Hematopoietic multipotent progenitor cell treated with erythropoietin and hydrocortisone succinate and interleukin-3 and kit ligand, for 6 days (in vitro differentiated cells): ENCODE data around the gene NEK8.
A peak's percentile ranks its signal among the peaks of the same experiment; 100 is the strongest.

Experiments
- DNase-seq: peaks from one replicate; pipeline ENCODE4 v3.0.0-alpha.2; 2015

Gene NEK8

DNA sequence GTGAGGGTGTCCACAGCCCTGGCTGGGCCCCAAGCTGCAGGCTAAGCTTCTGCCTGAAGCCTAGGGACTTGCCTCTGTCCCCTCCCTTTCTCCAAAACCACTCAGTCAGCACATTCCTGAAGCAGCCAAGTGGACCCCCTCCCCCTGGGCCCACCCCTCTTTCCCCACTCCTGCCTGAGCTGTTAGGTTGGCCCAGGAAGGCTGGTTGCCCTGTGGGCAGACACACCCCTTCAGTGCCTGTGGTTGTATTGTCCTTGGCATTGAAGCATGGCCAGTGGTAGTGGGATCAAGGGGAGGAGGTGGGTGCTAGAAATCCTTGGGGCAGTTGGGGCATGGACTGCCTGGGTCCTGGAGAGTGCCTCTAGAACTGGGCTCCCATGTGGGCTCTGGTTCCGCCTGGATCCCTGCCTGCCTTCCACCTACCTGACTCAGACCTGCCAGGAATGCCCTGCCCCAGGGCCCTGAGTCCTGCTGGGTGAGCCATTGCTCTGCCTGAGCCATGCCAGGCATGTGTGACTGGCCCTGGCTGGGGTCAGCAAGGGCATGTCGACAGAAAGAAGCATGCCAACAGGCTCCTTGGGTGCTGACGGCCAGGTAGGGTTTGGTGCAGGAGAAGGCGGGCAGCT, 17.3 kb downstream of the NEK8 start:
- no peak for DNase-seq

DNA sequence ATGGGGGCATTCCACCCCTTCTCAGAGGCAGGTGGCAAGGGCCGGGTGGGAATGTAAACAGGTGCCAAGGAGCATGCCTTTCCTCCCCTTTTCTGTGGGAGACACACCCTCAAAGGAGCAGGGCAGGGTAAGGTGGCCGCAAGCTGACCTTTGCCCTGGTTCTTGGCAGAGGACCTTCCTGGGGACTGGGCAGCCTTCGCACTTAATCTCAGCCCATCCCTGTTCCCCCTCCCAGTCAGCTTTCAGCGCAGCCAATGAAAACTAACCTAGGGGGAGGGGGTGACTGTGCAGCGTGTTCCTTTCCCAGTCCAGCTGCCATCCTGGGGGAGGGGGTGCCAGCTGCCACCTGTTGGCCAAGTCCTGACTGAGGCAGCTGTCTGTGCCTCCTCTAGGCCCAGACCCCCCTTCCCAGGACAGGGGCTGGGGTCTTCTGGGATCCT, 18.0 kb downstream of the NEK8 start:
- DNase-seq = no peak

DNA sequence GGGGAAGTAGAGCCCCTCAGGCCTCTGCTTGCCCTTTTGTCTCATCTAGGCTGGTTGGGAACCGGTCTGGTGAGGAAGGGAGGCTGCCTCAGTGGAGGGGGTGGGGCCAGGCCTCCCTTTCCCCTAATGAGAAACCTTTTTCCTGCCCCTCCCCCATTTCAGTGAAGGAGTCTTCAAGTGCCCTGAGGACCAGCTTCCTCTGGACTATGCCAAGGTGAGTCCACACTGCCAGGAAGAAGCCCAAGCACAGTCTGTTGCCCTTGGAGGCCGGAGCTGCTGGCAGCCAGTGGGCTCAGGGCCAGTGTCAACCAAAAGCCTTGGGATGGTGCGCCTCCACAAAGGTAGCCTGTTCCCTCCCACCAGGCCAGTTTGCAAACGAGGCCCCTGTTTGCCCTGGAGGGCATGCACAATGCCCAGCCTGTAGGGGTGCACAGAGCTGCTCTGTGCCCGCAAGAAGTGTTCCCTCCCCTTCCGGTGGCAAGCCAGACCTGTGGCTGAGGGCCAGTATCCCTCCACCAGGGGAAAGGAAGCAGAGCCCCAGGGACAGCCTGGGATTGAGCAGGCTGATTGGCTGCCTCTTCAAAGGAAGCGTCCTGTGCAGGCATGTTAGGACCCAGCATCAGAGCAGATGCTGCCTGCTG, 18.6 kb downstream of the NEK8 start:
- DNase-seq = no peak

DNA sequence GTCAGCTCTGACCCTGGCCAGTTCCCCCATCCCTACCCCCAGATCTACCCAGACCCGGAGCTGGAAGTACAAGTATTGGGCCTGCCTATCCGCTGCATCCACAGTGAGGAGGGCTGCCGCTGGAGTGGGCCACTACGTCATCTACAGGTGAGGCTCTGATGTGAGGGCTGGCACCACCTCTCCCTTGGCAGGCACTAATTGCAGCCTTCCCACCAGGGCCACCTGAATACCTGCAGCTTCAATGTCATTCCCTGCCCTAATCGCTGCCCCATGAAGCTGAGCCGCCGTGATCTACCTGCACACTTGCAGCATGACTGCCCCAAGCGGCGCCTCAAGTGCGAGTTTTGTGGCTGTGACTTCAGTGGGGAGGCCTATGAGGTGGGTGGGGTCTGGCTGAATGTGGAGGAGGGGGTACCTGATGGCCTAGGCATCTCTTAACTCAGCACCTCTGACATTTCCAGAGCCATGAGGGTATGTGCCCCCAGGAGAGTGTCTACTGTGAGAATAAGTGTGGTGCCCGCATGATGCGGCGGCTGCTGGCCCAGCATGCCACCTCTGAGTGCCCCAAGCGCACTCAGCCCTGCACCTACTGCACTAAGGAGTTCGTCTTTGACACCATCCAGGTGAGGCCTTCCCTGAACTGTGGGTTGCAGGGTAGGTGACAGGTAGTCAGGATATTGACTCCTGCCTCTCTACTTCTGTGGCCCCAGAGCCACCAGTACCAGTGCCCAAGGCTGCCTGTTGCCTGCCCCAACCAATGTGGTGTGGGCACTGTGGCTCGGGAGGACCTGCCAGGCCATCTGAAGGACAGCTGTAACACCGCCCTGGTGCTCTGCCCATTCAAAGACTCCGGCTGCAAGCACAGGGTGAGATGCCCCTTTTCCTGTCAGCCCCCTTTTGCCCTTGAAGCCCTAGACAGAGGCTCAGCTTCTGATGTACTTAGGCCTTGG, 19.5 kb downstream of the NEK8 start:
- DNase-seq = no peak

DNA sequence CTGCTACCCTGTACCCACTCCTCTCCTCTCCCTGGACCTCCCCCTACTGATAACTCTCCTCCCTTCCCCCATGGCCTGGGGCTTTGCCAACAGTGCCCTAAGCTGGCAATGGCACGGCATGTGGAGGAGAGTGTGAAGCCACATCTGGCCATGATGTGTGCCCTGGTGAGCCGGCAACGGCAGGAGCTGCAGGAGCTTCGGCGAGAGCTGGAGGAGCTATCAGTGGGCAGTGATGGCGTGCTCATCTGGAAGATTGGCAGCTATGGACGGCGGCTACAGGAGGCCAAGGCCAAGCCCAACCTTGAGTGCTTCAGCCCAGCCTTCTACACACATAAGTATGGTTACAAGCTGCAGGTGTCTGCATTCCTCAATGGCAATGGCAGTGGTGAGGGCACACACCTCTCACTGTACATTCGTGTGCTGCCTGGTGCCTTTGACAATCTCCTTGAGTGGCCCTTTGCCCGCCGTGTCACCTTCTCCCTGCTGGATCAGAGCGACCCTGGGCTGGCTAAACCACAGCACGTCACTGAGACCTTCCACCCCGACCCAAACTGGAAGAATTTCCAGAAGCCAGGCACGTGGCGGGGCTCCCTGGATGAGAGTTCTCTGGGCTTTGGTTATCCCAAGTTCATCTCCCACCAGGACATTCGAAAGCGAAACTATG, 20.4 kb downstream of the NEK8 start:
- DNase-seq = no peak

DNA sequence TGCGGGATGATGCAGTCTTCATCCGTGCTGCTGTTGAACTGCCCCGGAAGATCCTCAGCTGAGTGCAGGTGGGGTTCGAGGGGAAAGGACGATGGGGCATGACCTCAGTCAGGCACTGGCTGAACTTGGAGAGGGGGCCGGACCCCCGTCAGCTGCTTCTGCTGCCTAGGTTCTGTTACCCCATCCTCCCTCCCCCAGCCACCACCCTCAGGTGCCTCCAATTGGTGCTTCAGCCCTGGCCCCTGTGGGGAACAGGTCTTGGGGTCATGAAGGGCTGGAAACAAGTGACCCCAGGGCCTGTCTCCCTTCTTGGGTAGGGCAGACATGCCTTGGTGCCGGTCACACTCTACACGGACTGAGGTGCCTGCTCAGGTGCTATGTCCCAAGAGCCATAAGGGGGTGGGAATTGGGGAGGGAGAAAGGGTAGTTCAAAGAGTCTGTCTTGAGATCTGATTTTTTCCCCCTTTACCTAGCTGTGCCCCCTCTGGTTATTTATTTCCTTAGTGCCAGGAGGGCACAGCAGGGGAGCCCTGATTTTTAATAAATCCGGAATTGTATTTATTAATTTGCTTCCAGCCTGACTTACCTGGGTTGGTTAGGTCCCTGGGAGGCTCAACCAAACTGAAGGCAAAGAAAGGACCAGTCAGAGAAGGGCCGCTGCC, 21.1 kb downstream of the NEK8 start:
- DNase-seq = no peak

GRCh38 chr17:28750178-28751047, 21.8 kb downstream of the NEK8 start:
- DNase-seq = peak; percentile 97

GRCh38 chr17:28751600-28752366, 23.2 kb downstream of the NEK8 start:
- no peak for DNase-seq

DNA sequence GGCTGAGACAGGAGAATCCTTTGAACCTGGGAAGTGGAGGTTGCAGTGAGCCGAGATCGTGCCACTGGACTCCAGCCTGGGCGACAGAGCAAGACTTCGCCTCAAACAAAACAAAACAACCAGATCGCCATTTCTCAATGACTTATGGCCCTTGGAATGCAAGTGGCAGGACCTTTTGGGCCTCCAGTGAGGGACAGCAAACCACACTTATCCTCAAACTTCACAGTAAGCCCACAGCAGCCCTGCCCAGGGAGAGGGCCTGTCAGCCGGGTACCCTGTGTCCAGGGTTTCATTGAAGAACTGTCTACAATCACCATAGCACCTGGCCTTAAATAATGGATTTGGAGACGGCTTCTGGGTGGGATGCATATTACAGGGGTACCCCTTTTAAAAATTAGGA, 26.9 kb downstream of the NEK8 start:
- no peak for DNase-seq

- no peak for DNase-seq
Measured at GRCh38 chr17:28756049-28756804, 27.6 kb downstream of the NEK8 start.

DNA sequence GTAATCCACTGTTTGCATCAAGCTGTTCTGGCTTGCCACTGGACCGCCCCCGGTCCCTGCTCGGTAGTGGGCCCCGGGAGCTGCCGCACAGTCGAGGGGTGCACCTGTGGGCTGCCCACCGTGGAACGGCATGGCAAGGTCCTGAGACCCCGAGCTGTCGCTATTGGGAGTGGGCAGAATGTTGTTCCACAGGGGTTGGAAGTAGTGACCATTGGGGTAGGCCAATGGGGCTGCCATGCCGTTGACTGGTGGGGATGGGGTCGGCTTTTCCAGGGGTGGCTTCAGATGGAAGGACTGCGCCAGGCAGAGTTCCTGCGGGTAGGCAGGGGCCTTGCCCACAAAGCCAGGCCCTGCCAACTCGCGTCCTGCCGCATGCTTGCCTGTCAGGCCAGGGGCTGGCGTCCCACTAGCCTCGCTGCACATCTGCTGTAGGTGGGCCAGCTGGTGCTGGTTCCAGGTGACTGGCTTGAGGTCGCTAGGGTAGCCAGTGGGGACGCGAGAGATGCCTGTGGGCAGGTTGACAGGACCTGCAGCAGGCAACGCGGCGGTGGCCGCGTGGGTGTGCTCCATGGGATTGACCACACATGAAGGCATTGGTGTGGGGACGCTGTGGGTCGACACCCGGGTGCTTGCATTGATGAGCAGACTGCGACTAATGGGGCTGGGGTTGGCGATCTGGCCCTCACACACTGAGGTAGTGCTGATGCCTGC, 30.0 kb downstream of the NEK8 start:
- DNase-seq = no peak

DNA sequence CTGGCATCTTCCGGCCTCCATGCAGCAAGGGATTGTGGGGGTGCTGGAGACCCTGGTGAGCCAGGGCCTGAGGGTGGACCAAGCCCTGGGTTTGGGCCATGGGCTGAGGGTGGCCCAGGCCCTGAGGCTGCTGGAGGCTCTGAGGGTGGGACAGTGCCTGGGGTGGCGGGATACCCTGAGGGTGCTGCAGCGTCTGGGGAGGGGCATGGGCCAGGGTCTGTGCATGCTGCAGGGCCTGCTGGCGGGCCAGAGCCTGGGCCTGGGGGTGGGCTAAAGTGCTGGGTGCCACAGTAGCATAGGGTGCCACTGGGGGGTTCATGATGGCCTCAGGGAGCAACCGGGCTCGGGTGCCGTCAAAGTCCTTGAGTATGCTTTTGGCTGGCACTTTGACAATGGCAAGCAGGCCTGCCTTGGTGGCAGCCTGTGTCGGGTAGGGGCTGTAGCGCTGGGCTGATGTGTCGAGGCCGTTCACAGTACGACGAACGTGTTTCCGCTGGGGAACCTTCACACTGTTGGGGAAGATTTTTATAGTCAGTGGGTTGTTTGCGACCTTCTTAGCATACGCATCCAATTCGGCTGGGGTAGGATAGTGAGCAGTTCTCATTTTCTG, 30.8 kb downstream of the NEK8 start:
- no peak for DNase-seq

GRCh38 chr17:28760601-28761562, 32.3 kb downstream of the NEK8 start:
- peak; percentile 69 for DNase-seq

GRCh38 chr17:28763137-28763799, 34.7 kb downstream of the NEK8 start:
- DNase-seq = no peak

DNA sequence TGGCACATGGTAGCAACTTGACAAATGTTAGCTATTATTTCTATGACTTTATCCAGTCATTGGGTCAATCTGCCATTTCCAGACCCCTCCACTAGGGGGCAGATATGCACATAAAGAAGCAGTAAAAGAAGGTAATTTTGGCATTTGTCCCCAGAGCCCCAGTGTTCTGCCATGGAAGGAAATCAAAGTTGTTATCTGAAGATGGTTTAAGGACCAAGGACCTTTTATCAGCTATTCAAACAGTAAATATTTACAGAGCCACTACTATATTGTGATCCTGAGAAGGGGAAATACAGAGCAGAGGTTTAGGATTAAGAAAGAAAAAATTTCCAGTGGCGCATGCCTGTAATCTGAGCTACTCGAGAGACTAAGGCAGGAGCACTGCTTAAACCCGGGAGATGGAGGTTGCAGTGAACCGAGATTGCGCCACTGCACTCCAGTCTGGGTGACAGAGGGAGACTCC, 35.2 kb downstream of the NEK8 start:
- DNase-seq = peak; percentile 95

DNA sequence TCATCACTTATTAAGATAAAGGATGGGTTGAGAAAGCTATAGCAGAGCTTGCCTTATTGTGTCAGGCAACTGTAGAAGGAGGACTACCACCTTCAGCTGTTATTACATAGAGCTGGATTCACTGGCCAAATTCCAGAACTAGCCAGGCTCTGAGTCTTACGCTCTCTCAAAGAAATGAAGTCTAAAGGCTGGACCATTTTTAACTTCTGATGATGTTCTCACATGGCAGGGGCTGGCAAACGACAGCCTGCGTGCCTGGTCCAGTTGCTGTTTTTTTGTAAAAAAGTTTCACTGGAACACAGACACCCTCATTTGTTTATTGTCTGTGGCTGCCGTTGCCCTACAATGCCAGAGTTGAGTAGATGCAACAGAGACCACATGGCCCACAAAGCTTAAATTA, 36.5 kb downstream of the NEK8 start:
- DNase-seq = no peak

GRCh38 chr17:28773736-28774135, 45.1 kb downstream of the NEK8 start:
- no peak for DNase-seq
